ENCODE data around the gene AAR2.

AAR2 gene

DNA sequence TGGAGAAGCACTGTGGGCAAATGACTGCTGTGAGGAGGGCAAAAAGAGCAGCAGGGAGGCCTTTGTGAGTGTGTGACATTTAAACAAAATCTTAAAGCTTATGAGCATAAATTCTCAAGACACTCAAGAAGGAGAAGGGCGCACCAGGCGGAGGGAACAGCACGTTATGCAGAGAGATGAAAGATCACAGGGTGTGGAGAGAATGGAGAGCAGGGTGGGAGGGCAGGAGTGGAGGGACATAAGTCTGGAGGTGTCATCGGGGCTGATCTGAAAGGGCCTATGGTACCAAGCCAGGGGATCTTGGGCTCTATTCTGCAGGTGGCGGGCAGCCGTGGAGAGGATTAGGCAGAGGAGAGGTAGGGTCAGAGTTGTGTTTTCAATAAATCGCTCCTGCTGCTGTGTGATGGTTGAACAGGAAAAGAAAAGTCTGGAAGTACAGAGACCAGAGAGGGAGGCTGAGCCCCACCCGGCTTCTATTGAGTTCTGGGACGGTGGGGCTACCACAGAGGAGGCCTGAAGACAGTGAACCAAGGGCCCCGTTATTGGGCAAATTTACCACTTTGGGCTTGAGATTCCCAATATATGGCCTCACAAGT is 45.6 kb downstream of the AAR2 start:
- no peak for DNase-seq

DNA sequence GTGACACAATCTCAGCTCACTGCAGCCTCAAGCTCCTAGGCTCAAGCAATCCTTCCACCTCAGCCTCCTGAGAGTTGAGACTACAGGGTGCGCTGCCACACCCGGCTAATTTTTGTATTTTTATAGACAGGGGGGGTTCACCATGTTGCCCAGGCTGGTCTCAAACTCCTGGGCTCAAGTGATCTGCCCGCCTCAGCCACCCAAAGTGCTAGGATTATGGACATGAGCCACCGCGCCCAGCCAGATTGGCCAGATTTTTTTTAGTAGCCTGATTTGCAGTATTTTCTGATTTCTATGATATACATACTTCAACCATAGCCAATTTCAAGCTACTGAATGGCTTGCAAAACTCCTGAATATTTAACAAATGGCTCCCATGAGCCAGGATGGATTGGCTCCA is 48.5 kb downstream of the AAR2 start:
- no peak for DNase-seq

DNA sequence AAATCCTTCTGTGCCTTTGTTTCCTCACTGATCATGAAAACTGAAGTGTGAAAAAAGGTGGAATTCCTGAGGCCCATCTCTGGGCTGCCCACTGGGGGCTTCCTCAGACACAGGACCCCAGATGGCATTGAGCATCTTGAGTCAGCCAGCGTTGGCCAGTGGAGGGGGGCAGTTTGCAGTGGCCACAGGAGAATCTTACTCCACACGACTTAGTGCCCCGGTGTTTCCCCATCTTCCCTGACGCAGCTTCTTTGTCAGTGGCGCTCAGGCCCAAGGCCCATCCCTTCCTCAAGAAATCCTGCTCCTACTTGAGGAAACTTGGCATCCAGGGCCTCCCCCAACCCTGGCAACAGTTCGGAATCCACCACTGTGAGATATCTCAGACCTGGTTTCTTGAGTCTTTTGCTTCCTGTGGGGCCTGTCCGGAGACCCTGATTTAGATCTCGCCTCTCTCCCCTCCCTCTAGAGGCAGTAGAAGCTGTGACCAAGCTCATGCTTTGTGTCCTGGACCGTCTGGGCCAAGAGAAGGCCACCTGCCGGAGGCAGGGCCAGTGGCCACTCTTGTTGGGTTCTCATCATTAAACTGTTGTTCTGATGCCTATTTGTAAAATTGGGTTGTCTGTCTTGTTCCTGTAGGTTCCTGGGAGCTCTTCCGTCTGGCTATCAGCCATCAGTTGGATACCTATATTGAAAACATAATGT is 49.6 kb downstream of the AAR2 start:
- DNase-seq: no peak

DNA sequence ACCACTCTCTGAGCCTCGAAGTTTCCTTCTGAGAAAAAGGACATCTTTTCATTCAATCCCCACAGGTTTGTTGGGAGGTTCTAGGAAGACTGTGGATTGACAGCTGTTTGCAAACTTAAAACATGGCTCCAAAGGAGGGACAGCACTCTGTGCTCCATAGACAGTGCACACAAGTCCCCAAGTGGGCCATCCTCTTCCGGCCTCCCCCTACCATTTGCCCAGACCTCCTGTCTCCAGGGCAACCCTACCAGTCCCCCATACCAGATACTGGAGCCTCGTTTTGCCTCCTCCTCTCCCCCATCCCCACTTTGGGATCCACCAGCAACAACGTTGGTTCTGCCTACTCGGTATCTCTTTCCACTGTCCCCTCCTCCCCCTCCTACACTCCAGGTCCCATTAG is 61.4 kb downstream of the AAR2 start:
- no peak for DNase-seq

DNA sequence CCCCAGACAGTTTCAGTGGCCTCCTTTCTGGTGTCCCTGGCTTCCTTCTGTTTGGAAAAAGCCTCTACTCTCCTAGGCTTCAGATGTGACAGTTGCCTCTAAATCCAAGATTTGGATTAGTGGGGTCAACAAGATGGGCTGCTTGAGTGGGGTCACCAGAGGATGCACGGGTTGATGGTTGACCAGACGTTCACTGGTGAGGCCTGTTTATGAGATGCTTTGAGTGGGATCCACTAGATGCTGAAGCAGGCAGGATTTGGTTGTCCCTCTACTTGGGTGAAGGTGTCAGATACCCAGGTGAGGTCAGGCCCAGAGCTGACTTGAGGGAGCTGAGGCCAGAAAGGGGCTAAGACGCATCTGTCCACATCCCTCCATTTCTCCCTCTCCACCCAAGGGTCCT is 61.8 kb downstream of the AAR2 start:
- no peak for DNase-seq

DNA sequence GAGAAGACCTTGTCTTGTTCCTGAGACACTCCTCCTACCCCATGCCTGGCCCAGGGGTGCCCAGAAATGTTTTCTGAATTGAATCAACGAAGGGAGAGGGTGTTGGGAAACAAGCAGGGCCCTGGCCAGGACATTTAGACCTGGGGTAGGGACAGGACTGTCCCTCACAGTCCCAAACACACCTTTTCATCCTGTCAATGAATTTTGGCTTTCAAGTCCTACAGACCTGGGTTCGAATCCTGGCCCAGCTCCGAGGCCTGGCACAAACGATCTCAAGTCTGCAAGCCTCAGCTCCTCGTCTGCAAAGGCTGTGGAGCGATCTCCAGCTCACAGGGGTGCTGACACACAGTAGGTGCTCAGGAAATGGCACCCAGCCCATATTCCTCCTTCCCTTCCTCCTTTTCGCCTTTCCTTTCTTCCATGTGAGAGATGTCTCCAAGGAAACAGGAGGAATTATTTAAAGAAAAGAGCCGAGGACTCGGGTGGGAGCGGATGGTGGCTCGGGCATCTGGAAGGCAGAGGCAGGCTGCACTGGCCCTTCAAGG is 62.6 kb downstream of the AAR2 start:
- no peak for DNase-seq

DNA sequence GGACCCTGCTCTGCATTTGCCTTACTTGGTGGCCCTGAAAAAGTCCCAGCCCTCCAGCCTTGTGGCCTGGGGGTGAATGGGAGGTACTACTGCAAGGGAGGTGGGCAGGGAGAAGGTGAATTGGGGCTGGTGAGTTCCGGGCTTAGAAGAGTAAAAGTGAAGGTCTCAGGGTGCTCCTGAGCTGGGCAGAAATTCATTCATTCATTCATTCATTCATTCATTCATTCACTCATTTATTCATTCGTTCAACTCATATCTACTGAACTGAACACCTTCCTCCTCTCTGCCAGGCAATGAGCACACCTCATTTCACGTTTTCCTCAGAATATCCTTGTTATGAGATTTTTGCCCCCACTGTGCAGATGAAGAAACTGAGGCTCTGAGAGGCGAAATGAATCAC is 63.2 kb downstream of the AAR2 start:
- DNase-seq: no peak

DNA sequence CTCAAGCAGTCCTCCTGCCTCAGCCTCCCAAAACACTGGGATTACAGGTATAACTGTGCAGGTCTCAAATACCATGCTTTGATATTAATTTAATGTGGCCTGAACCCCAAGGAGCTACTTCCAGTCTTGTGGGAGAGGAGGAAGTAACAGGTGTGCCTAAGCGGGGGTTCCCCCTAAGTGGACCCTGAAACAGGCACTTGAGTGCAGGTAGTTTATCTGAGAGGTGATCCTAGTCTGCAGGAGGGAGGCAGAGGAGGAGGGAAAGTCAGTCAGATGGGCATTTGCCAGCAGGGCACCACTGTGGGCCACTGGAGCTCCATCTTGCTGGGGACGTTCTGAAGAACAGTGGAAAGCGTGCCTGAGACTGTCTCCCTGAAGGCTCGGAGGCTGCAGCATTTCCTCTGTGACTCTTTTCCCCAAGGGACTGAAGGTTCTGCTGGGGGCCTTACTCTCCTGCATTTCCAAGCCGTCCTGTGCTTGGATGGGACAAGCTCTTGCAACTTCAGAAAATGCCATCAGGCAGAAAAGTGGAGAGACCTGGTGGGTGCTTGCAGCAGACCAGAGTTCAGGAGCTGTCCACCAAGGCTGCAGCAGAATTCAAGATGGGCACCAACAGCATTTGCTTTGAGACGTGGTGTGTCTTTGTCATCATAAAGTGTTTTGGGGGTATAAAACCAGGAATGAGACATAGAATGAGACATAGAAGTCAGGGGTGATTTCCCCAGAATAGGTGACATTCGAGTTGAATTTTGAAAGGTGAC is 65.3 kb downstream of the AAR2 start:
- DNase-seq: no peak

DNA sequence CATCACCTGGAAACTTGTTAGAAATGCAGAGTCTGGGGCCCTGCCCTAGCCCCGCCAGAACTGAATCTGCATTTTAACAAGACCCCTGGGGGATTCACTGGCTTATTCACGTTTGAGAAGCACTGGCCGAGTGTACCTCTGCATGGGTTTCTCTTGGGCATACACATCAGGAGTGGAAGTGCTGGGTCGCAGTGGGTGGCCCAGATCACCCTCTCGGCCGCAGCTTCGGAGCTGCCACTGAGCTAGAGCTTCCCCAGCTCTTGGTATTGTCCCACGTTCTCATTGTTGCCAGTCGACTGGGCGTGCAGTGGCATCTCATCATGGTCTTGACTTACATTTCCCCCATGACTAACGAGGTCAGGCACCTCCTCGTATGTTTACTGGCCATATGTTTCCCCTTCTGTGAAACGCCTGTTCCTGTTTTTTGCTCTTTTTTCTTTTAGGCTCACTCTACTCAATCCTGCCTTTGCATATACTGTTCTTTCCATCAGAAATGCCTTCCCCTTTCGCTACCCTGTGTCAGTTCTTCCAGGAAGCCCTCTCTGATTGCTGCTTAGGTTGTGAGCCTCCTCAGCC is 66.8 kb downstream of the AAR2 start:
- DNase-seq: no peak

DNA sequence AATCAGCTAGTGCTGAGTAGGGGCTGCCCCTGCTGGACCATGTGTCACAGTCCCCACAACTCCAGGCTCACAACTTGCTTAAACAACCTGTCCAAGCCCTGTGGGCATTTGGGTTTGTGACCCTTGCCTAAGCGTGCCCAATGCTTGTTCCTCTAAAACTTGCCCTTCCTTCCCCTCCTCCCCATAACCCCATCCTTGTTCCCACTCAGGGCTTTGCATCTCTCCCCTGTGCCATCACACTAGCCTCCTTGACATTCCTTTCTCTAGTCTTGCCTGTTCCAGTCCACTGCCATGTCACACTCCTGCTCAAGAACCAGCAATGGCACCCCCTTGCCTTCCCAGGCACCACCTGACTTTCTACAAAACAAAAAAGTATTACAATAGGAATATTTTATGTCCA is 67.6 kb downstream of the AAR2 start:
- no peak for DNase-seq

DNA sequence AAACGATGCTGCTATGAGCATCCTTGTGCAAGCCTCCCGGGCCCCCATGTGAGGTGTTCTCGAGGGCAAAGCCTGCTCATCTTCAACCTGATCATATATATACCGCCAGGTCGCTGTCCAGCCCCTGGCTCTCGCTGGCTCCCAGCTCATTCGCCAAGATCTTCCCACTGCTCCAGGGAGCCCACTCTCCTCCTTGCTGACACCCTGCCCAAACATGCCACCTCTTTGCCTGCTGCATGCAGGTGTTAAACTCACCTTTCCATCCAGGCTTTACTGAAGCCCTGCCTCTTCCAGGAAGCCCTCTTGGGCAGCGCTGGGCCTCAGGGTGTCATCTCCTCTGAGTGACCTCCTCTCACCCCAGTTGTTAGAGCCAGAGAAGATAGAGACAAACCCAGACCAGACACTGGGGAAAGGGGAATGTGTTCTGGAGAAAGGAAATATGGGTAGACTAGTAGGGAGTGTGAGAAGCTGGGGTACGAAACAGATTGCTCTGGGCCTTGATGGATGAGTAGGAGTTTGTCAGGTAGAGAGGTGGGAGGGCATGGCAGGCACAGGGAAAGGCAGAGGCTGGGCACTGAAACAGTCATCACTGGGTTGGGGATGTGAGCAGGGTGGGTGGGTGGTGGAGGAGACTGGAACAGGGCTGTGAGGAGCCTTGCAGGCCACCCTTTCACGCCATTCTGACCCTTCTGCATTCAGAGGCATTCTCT is 68.7 kb downstream of the AAR2 start:
- DNase-seq: no peak

DNA sequence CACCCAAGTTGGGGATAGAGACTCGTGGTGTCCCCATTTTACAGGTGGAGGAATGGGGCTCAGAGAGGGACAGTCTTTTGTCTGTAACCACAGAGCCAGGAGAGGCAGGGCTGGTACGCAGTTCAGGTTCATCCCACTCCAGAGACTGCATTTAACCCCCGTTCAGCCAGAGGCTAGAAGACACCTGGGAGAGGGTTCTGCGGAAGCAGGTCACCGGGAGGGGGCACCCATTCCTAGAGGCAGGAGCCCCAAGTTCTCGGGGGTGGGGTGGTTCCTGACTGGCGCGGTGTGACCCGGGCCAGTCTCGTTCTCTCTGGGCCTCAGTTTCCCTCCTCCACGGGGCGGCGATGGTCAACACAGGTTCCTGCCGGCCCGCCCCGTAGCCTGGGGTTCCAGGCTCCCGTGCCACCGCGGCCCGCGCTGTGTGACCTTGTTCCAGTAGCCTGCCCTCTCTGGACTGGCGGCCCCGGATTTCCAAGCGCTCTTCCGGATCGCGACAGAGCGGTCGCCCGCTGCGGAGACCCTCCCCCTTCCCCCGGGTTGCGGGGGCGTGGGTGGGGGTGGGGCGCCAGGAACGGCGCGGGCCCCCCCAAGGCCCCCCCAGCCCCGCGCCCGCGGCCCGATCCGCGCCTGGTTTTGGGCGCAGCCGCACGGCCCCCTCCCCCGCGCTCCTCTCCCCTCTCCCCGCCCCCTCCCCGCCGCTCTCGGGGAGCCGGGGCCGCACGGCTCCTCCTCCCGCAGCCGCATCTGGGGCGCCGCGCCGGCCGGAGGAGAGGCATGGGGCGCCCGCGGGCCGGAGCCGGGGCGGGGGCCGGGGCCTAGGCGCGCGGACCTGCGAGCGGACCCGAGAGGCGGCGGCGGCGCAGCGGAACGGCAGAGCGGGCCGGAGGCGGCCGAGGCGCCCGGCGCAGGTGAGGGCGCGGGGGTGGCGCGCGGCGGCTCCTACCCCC is 69.6 kb downstream of the AAR2 start, which contains the start of gene DLGAP4:
Gene DLGAP4, plus strand, starts transcription at position 738 of the 950 bp plus-strand sequence. CDS start 125,379 bp downstream, outside the sequence.
- DNase-seq: peak; percentile 23

All from activated naive CD4-positive, alpha-beta T cell treated with anti-CD3 and anti-CD28 coated beads, Interleukin-2, amount 50 U/mL, for 16 hours (primary cell).